Fibroblast of skin of right quadriceps (primary cell): ENCODE measurements around the gene BCL6.

ENCODE experiments used
- DNase-seq: peaks from one replicate; pipeline ENCODE4 v3.0.0-alpha.2; 2013

Gene BCL6

GRCh38 chr3:187759601-187760000 is 14.3 kb upstream of the BCL6 start:
- peak; percentile 33 for DNase-seq

- DNase-seq: no peak
Observed at GRCh38 chr3:187758318-187758955, 13.2 kb upstream of the BCL6 start.

DNA sequence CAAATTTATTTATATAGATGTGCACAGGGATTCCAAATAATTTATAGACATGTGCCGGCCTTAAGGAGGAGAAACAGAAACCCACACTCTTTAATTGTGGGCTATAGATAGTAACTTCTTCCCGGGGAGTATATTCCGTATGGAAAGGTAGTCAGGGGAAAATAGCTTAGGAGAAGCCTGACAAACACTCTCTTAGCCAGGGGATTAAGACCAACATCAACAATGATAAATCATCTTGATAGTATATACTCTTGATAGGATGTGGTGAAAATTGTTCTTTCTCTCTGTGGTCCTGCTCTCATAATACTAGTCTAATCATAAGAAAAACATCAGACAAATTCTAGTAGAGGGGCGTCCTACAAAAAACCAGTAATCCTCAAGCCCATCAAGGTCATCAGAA is 8.2 kb upstream of the BCL6 start:
- peak; percentile 33 for DNase-seq

DNA sequence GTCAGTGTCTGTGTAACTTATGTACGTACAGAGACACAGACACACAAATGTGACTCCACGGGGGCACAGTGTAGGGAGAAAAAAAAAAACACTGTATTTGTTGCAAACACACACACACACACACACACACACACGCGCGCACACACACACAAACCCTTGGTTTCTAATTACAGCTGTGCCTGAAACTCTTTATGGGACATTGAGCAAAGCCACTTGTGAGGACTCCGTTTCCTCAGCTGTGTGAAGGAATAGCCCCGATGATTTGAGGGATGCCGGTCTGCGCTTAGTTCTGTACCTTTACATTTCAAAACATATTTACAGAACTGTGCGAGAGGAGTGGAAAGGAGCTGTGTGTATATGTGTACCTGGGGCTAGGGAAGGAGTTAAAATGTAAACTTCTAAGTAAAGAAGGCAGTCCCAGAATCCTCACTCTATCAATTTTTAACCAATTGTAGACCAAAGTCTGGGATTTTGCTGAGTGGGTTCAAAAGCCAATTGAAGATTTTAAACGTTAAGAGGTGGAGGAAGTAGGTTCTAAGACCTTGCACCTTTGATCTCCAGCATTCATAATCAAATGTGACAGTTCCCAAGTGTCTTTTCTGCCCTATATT is 5.3 kb upstream of the BCL6 start:
- DNase-seq: peak; percentile 48

- peak; percentile 20 for DNase-seq
Observed at GRCh38 chr3:187750006-187750512, 4.8 kb upstream of the BCL6 start.

DNA sequence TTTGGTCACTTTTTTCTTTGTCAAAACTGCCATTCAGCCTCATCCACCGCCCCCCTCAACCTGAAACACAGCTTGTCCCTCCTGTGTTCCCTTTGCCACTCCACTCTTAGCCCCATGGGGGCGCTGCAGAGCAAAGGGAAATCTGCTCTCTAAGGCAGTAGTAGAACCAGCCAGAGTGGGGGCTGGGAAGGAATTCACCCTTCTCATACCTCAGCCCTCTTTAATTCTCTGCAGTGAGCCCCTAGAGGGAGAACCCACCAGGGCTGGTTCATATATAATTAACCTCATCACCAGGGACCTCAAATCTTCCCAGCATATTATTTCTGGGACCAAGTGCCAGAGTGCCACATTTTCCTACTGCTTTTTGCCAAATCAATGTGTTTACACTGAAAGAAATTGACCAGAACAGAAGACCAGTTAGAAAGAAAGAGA is 2.8 kb upstream of the BCL6 start:
- peak; percentile 85 for DNase-seq

DNA sequence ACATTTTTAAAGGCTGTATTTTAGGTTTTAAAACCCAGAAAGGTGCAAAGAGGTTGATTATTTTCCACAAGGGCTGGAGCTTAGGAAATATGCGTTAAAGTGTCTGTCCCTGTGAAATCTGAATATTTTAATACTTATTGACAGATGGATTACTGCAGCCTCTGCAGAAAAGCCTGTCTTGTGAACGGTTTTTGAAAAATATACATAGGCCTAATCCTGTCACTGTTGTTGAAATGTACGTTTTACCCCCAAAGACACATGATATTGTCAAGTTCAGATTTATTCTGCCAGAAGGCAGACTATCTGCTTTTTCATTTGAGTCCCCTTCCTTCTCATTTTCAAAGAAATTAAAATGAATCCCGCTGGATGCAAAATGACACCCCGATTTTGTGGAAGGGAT is 2.2 kb upstream of the BCL6 start:
- no peak for DNase-seq

GRCh38 chr3:187746442-187747281 is 1.4 kb upstream of the BCL6 start:
- peak; percentile 48 for DNase-seq

GRCh38 chr3:187746059-187746441 is 782 bp upstream of the BCL6 start:
- DNase-seq: peak; percentile 16

GRCh38 chr3:187744169-187745151 is 808 bp downstream of the BCL6 start:
- DNase-seq: peak; percentile 46

DNA sequence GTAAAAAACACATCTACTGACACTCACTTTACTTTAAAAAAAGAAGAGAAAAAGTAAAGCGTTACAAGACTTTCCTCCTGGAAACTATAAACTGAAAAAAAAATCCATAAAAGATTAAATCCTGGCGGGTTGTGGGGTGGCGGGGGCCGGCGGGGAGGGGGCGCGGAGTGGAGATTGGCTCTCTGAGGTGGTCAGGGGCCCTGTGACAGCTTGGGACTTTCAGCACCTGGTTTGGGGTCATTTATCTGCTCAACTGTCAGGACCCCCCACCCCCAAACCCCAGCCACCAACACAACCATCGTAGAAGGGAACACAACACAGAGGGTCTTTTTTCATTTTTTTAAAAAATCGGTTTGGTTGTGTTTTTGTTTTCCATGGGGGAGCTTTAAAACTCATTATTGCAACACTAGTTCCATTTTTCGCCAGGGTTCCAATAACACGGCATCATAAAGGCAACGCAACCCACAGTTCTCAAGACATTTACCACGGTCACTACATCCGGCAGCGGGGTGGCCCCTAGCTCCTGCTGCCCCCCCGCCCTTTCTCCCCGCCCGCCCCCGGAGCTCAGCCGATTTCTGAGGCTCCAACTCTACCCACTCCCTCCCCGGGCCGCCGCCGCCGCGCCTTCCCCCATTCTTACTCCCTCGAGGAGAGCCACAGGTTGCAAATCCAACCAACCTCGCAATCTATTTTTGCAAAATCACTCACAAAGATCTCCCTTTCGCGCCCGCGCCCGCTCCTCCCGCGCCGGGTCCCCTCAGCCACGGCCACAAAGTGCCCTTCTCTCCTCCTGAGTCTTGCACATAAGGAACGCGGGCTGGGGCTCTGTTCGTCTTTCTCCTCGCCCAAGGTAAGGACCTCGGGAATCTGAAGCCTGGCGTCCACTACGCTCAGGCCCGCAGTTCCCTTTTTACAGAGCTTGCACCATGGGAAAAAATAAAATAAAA is 1.8 kb downstream of the BCL6 start:
- DNase-seq: peak; percentile 51

DNA sequence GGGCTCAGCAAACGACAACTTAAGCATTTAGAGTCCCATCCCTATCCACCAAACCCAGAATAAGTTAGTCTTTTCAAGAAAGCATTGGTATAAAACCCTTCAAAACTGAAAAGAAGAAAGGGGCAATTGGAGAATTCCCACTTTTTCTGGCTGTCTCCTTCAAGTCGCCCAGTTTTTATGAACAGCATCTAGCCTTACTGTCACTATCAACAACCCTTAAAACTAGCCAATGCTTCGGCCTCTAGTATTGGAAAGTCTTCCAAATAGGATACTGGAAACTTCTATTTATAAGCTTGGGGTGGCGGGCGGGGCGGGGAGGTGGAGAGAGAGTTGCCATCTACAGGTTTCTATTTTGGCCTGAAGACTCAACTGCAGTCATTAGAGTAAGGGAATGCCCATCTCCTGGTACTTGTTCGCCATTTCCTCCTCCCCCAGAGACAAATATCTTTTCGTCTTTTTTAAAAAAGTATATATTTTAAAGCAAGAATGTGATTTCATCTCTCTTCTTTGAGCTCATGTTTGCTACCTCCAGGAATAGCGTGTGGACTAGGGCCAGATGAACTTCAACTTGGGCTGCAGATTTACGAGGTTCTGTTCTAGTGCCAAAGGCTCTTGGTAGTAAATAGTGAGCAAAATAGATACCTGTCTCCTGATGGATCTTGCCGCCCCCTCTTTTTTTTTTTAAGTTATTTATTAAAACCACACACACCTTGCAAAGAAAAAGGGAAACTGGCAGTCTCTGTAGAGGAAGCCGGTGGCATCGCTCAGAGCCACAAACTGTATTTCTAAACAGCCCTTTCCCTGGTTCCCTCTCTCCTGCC is 2.7 kb downstream of the BCL6 start:
- DNase-seq: peak; percentile 56

DNA sequence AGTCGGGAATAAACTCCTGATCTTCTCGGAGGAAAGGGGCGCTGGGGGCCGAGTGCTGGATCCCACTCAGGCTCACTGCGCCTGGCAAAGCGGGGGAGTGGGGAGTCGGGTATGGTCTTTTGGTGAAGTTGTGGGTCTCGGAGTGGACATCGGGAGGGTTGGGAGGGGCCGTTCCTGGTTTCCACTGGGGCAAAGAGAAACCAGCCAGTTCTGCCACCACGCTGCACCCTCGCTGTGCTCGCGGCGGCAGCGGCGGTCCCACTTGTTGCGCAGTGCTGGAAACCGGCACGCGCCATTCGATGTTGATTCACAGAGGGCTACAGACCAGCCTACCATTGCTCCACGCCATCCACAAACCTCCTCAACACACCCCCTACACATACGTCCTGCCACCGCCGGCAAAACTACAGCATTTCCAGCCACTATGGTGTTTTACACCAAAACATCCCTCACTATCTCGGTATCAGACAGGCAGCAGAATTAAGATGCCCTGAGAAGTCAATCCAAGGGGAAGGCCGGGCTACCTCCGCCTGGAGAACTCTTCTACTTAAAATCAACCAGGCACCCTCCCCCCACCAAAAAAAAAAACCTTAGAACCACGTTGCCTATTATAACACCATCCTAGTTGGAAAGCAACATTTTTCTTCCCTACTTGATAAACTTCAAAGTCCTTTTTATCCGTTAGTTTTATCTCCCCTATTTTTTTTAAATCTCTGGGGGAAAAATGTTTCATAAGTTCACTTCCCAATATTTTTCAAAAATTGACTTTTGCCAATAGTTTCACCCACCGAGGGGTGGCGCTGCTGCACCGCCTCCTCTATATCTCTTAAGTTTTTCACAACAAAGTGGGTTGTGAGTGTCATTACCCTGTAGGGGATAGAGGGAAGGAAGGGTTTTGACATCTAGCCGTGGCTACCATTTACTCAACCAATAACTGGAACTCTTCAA is 3.6 kb downstream of the BCL6 start:
- peak; percentile 80 for DNase-seq

- DNase-seq: peak; percentile 87
Observed at GRCh38 chr3:187740421-187741399, 4.6 kb downstream of the BCL6 start.

- peak; percentile 91 for DNase-seq
Observed at GRCh38 chr3:187739561-187740332, 5.5 kb downstream of the BCL6 start.

GRCh38 chr3:187739094-187739560 is 6.1 kb downstream of the BCL6 start:
- no peak for DNase-seq
